Activated CD8-positive, alpha-beta memory T cell treated with anti-CD3 and anti-CD28 coated beads, Interleukin-2, amount 50 U/mL, for 1 hour (primary cell): ENCODE data around the gene RDH16.
"Not testable (repeated sequence)": the region's sequence is repeated elsewhere in the genome, so short reads cannot be mapped to it uniquely, and the experiment has no call there.

Source experiments
- DNase-seq: peaks from one replicate; pipeline ENCODE4 v3.0.0-alpha.2; 2020; ENCODE audit errors: extremely low read depth

RDH16 gene

DNA sequence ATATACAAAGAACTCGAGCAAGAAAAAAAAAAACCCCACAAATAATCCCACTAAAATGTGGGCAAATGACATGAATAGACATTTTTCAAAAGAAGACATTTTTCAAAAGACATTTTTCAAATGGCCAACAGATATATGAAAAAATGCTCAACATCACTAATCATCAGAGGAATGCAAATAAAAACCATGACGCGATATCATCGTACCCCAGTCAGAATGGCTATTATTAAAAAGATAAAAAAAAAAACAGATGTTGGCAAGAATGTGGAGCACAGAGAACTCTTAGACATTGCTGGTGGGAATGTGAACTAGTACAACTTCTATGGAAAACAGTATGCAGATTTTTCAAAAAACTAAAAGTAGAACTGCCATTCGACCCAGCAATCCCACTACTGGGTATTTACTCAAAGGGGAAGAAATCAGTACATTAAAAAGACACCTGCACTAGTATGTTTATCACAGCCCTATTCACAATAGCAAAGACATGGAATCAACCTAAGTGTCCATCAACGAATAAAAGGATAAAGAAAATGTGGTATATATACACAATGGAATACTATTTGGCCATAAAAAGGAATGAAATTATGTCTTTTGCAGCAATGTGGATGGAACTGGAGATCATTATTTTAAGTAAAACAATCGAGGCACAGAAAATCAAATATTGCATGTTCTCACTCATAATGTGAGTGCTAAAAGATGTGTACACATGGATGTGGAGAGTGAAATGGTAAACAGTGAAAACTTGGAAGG, 32.6 kb upstream of the RDH16 start:
- no peak for DNase-seq

DNA sequence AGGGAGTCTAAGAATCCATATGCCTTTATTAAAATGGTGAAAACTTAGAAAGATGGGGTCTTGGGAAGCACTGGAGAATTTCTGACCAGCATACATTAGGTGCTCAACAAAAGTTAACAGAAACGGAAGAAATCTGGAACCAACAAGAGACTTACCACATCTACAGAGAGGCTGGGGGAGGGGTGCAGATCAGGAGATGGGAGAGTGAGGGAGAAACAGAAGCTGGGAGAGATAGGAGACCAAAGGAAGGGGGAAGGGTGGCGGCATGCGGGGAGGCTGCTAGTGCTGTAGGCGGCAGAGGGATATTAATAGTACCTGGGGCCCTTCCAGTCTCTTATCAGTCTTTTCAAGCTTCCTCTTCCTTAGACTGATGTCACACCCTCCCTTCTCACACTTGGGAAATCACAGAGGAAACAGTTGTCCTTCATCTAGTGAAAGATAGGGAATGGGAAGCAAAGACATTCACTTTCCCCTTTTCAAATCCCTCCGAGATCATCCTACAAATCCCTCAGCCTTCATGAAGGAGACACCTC, 30.9 kb upstream of the RDH16 start:
- DNase-seq, result no peak

DNA sequence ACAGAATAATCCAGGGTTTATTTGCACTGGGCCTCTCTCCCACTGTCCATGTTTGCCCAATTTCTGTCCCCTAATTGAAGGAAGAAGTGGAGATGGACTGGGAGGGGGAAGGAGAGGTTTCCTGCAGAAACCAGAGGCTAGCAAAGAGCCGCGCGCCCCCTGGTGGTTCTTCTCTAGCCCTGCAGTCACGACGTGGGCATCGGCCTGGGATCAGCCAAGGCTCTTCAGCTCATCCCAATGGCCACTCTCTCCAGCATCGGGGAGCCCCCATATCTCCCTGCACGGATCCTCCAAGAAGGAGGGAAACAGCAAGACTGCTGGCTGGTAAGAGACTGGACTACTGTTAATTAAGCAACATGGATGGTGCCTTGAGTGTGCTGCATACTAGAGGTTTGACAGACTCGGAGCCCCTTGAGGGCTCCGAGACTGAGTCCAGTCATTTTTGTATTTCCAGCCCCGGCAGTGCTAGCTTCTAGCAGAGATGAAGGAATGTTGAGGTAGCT, 30.2 kb upstream of the RDH16 start:
- DNase-seq, result peak; percentile 38

DNA sequence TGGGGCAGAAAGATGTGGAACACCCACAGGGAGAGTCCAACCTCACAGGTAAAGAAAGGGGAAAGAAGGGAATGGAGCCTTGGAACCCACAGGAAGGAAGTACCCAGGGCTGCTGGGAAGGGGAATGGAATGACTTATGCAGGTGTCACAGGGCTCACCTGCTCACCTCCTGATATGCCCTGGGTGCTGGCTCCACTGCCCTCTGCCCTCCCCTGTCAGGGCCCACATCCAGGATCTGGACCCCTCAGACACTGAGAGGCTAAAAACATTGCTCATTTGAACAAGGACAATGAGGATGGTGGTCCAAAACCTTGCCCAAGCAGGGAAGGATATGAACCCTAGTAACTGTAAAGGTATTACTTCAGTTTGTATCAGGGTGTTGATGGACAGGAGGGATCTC, 29.6 kb upstream of the RDH16 start:
- no peak for DNase-seq

DNA sequence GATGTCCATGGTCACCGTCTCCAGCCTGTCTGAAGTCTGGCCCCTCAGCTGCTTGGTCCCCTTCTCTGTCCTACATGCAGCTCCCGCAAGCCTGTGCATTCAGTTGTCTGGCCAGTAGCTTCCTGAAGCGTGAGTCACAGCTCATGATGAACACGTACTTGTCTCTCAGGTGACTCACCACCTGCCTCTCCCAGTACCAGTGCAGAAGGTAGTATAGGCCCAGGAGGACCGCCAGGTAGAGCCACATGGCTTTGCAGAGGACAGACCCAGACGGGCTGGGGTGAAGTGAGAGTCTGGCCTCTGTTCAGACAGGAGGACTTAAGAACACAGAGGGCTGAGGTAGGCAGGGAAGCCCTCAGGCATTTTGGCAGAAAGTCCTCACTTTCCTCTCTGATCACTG, 28.3 kb upstream of the RDH16 start:
- not testable (repeated sequence) for DNase-seq

GRCh38 chr12:56983386-56983785, 26.0 kb upstream of the RDH16 start:
- DNase-seq, result no peak

GRCh38 chr12:56982578-56983236, 25.3 kb upstream of the RDH16 start:
- not testable (repeated sequence) for DNase-seq

DNA sequence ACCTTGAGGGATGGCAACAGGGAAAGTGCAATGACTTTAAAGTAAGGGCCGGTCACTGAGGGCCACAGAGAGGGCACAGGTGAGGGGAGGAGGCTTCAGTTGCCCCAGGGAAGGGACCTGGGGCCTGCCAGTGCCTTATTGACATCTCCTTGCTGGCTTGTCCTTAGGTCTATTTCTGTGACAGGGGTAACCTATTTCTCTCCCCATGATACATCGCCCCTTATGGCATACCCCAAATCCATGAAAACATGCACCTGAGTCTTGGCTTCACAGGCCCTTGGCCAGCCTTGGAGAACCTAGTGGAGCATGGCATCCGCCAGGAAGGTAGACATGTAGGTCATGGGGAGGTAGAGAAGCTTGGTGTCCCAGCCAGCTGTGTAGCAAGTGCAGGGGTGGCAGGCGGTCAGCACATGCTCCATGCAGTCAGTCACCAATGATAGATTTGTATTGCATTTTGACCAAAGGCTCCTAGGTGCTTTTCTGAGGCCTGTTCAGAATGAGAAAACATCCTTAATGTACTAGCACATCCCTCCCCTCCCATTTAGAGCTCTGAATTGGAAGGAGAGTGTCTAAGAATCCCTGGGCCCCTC, 23.6 kb upstream of the RDH16 start:
- DNase-seq, result no peak

DNA sequence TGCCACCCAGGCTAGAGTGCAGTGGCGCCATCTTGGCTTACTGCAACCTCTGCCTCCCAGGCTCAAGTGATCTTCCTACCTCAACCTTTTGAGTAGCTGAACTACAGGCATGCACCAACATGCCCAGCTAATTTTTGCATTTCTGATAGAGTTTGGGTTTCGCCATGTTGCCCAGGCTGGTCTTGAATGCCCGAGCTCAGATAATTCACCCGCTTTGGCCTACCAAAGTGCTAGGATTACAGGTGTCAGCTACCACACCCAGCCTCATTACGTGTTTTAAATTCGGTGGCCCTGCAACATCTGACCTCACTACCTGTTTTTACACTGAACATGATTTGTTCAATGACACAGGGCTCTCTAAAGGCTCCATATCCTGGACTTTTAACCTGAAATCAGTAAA, 22.9 kb upstream of the RDH16 start:
- no peak for DNase-seq

GRCh38 chr12:56979628-56980027, 22.2 kb upstream of the RDH16 start:
- no peak for DNase-seq

DNA sequence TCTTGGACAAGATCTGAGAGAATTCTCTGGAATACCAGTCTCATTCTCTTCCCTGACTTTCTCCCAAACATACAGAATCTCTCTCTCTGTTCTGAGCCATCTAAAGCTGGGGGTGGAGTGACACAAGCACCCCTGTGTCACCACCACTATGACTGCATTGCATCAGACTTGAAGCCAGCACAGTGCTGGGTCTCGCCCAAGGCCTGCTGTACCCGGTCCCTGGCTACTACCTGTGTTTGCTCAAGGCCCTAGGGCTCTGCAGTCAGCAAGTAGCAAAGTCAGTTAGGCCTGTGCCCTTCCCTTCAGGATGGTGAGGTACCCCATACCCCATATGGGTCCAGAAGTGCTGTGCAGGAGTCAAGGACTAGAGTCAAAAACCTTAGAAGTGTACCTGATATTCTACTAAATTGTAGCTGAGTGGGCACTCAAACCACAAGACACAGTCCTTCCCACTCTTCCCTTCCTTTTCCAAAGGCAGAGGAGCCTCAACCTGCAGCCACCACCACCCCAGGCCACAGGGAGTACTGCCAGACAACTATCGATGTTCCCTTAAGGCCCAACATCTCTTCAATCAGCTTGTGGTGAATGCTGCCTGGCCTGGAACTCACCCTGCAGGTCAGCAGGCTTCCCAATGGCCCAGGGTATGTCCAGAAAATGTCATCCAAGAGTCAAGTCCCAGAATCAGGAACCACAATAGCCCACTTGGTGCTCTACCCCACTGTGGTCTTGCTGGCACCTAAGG, 21.2 kb upstream of the RDH16 start:
- no peak for DNase-seq

DNA sequence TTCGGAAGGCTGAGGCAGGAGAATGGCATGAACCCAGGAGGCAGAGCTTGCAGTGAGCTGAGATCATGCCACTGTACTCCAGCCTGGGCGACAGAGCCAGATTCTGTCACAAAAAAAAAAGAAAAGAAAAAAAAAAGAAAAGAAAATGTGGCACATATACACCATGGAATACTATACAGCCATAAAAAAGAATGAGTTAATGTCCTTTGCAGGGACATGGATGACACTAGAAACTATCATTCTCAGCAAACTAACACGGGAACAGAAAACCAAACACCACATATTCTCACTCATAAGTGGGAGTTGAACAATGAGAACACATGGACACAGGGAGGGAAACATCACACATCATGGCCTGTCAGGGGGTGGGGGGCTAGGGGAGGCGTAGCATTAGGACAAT, 20.0 kb upstream of the RDH16 start:
- DNase-seq, result not testable (repeated sequence)

GRCh38 chr12:56974224-56974623, 16.8 kb upstream of the RDH16 start:
- not testable (repeated sequence) for DNase-seq

- not testable (repeated sequence) for DNase-seq
Observed at GRCh38 chr12:56968910-56969309, 11.5 kb upstream of the RDH16 start.

DNA sequence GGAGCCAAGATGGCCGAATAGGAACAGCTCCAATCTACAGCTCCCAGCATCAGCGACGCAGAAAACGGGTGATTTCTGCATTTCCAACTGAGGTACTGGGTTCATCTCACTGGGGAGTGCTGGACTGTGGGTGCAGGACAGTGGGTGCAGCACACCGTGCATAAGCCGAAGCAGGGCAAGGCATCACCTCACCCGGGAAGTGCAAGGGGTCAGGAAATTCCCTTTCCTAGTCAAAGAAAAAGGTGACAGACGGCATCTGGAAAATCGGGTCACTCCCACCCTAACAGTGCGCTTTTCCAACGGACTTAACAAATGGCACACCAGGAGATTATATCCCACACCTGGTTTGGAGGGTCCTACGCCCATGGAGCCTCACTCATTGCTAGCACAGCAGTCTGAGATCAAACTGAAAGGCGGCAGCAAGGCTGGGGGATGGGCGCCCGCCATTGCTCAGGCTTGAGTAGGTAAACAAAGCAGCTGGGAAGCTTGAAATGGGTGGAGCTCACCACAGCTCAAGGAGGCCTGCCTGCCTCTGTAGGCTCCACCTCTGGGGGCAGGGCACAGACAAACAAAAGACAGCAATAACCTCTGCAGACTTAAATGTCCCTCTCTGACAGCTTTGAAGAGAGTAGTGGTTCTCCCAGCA, 8.7 kb upstream of the RDH16 start:
- not testable (repeated sequence) for DNase-seq

DNA sequence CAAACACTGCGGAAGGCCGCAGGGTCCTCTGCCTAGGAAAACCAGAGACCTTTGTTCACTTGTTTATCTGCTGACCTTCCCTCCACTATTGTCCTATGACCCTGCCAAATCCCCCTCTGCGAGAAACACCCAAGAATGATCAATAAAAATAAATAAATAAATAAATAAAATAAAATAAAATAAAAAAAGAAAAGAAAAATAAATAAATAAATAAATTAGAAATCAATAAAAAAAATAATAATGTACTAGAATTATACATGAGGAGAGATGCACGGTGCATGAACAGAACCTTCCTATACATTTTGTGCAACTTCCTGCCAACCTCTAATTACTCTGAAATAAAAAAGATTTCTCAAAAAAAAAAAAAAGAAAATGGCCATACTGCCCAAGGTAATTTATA, 7.7 kb upstream of the RDH16 start:
- DNase-seq, result not testable (repeated sequence)

DNA sequence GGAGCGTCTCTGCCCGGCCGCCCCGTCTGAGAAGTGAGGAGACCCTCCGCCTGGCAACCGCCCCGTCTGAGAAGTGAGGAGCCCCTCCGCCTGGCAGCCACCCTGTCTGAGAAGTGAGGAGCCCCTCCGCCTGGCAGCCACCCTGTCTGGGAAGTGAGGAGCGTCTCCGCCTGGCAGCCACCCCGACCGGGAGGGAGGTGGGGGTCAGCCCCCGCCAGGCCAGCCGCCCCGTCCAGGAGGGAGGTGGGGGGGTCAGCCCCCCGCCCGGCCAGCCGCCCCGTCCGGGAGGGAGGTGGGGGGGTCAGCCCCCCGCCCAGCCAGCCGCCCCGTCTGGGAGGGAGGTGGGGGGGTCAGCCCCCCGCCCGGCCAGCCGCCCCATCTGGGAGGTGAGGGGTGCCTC, 6.1 kb upstream of the RDH16 start:
- not testable (repeated sequence) for DNase-seq

GRCh38 chr12:56962247-56962646, 4.8 kb upstream of the RDH16 start:
- not testable (repeated sequence) for DNase-seq

- DNase-seq, result no peak
Observed at GRCh38 chr12:56958422-56958821, 1.0 kb upstream of the RDH16 start.

- DNase-seq, result no peak
Observed at GRCh38 chr12:56955631-56956256, 1.7 kb downstream of the RDH16 start.

- no peak for DNase-seq
Observed at GRCh38 chr12:56954958-56955355, 2.5 kb downstream of the RDH16 start.
